Esophagus muscularis mucosa (tissue), 4 donors: ENCODE results near the gene CFAP70. TPM values are rescaled to one million over a fixed set of nuclear protein-coding genes. Genes with fewer than 3 reads are reported as not detected.

Experiments
- DNase-seq: peaks from one replicate; pipeline ENCODE4 v3.0.0-alpha.2; 2017; ENCODE audit errors: extremely low spot score
- H3K27ac ChIP-seq, 4 donors: fragments of 200-600 bp; sonication (generic); replicated peaks in 1 of 4; 1 replicate in 3 of 4; 2 replicates in 1 of 4; pipeline ENCODE4 v1.5.1; 2016 to 2019; ENCODE audit warnings: mild to moderate bottlenecking in 1 of 4
- H3K27me3 ChIP-seq, 4 donors: fragments of 200-600 bp; sonication (generic); one replicate each; pipeline versions ENCODE4 v1.5.1 to v1.6.0; 2016 to 2019
- H3K36me3 ChIP-seq, 4 donors: fragments of 200-600 bp; sonication (generic); one replicate each; pipeline ENCODE4 v1.5.1; 2016 to 2019
- H3K4me1 ChIP-seq, 4 donors: fragments of 200-600 bp; sonication (generic); one replicate each; pipeline ENCODE4 v1.5.1; 2016 to 2019
- H3K4me3 ChIP-seq, 4 donors: fragments of 200-600 bp; sonication (generic); 1 replicate in 2 of 4; 2 replicates in 2 of 4; pipeline ENCODE4 v1.5.1; 2016 to 2019; ENCODE audit warnings: mild to moderate bottlenecking in 4 of 4, moderate library complexity in 1 of 4
- H3K9me3 ChIP-seq, 4 donors: fragments of 200-600 bp; sonication (generic); 1 replicate in 3 of 4; 2 replicates in 1 of 4; pipeline ENCODE4 v1.5.1; 2016 to 2019
- EP300 ChIP-seq: sonication (generic); formaldehyde crosslinking; IDR thresholded peaks from one replicate; pipeline ENCODE4 v1.6.1; 2017; ENCODE audit warnings: antibody characterized with exemption
- POLR2A ChIP-seq: fragments of 450-650 bp; IDR thresholded peaks from one replicate; pipeline ENCODE4 v1.6.1; 2017; ENCODE audit warnings: antibody characterized with exemption, moderate library complexity, mild to moderate bottlenecking, low read depth
- POLR2AphosphoS5 ChIP-seq, 2 donors: sonication (generic); formaldehyde crosslinking; IDR thresholded peaks; one replicate each; pipeline ENCODE4 v1.6.1; 2017; ENCODE audit warnings: antibody characterized with exemption in 2 of 2
- WGBS: methylation state at CpG from one replicate; pipeline ENCODE4 v1.1.5; 2018; 5-methylcytosine and 5-hydroxymethylcytosine counted together
- intact Hi-C: fragments of 100-400 bp; cut with DNase I; formaldehyde crosslinking; loops from one replicate; pipeline ENCODE4 v1.15.1; 2023
- total RNA-seq, 4 donors: library from RNA; depleted of rRNA; stranded (reverse); fragments of >200 nt; gene quantifications; one replicate each; pipeline versions ENCODE4 v1.1.0 to v1.2.1, GENCODE V29; 2016
- TF ChIP-seq, protein P1 (sequence below), 3 experiments: fragments of 200-600 bp in 2 of 3; fragments of 450-650 bp in 1 of 3; sonication (generic) in 2 of 3; IDR thresholded peaks; one replicate each; pipeline ENCODE4 v1.5.1; 2017 to 2019; ENCODE audit warnings: antibody characterized with exemption in 3 of 3, mild to moderate bottlenecking in 2 of 3, moderate library complexity in 1 of 3

Gene CFAP70
- total RNA-seq, 4 donors from 2014 or later = 0.99 to 3.3 (median 1.1) TPM

DNA sequence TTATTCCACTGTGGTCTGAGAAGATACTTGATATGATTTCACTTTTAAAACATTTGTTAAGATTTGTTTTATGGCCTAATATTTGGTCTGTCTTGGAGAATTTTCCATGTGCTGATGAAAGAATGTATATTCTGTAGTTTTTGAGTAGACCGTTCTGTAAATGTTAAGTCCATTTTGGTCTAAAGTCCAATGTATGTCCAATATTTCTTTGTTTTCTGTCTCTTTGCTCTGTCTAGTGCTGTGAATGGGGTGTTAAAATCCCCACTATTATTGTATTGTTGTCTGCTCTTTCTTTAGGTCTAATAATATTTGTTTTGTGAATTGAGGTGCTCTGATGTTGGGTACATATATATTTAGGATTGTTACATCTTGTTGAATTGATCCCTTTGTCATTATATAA lies 142.9 kb downstream of the CFAP70 start:
- no peaks in the 10 kb centered on the region for H3K9me3 ChIP-seq
- no peaks in the 10 kb centered on the region for H3K27me3 ChIP-seq
- peaks cover 7 to 45% (median 21%) of the 10 kb centered on the region in 4 donors for H3K36me3 ChIP-seq
- H3K4me3 ChIP-seq = no peak overlapping the region
- intact Hi-C loops = no loop called here
- H3K4me1 ChIP-seq = peaks cover 0 to 10% (median 6%) of the 10 kb centered on the region in 4 donors
- WGBS = 100% methylated on average over 1 of the region's 1 CpG
- no peak overlapping the region for H3K27ac ChIP-seq
- no peak for DNase-seq
- no peak for TF ChIP-seq POLR2A
- no peak for TF ChIP-seq POLR2AphosphoS5 (IDR thresholded peaks at IDR 0.05)

DNA sequence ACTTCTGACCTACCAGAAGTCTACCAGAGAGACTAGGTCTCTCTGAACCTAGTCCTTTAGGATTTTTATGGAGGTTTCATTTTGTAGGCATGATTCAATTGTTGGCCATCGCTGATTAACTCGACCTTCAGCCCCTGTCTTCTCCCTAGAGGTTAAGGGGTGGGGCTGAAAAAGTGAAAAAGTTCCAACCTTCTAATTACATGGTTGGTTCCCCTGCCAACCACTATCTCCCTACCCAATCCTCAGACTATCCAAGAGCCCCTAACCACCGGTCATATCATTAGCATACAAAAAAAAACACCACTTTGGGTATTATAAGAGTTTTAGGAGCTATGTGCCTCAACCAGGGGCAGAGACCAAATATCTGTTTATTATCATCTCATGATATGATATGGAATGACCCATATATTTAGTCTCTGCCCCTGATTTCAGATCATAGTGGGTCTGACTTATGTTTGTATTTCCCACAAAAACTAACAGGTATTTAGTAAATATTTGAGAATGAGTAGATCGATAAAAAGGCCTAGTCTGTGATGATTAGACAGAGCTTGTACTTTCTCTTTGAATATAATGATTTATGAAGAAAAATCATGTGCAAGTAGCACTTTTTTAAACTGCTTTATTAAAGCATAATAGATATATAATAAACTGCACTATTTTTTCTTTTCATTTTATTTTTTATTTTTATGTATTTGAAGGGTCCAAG lies 147.4 kb downstream of the CFAP70 start:
- intact Hi-C loops = no loop called here
- Histone ChIP-seq H3K4me1 (peaks cover 0 to 10% (median 6%) of the 10 kb centered on the region in 4 donors), H3K36me3 (peaks cover under 1 to 40% (median 17%) of the 10 kb centered on the region in 4 donors), H3K27ac (no peak overlapping the region), H3K9me3 (no peaks in the 10 kb centered on the region), H3K27me3 (no peaks in the 10 kb centered on the region), H3K4me3 (no peak overlapping the region)
- TF ChIP-seq POLR2A (no peak), EP300 (no peak), POLR2AphosphoS5 (IDR thresholded peaks at IDR 0.05) (no peak)
- TF ChIP-seq, protein P1, sequence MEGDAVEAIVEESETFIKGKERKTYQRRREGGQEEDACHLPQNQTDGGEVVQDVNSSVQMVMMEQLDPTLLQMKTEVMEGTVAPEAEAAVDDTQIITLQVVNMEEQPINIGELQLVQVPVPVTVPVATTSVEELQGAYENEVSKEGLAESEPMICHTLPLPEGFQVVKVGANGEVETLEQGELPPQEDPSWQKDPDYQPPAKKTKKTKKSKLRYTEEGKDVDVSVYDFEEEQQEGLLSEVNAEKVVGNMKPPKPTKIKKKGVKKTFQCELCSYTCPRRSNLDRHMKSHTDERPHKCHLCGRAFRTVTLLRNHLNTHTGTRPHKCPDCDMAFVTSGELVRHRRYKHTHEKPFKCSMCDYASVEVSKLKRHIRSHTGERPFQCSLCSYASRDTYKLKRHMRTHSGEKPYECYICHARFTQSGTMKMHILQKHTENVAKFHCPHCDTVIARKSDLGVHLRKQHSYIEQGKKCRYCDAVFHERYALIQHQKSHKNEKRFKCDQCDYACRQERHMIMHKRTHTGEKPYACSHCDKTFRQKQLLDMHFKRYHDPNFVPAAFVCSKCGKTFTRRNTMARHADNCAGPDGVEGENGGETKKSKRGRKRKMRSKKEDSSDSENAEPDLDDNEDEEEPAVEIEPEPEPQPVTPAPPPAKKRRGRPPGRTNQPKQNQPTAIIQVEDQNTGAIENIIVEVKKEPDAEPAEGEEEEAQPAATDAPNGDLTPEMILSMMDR (IDR thresholded peaks at IDR 0.05) = no peak
- WGBS = 96% methylated on average over 4 of the region's 4 CpGs
- no peak for DNase-seq

DNA sequence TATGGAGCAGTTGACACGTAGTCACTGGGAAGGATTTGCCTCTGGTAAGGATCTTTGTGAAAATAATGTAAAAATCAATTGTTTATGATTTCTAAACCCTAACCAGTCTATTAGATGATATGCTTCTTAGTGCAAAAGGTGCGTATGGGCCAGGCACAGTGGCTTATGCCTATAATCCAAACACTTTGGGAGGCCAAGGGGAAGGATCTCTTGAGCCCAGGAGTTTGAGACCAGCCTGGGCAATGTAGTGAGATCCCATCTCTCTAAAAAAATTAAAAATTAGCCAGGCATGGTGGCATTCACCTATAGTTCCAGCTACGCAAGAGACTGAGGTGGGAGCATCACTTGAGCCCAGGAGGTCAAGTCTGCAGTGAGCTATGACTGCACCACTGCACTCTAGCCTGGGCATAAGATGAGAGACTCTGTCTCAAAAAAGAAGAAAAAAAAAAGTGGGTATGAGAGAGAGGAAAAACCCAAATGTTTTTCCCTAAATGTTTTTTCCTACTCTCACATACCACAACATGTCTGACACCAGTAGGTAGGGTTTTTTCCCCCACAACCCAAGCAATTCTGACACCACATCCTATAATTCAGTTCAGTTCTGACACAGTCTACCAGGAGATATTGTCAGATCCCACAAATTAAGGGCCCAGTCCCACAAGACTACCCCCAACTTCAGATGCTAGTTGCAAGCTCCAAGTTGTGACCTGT lies 148.1 kb downstream of the CFAP70 start:
- no peak overlapping the region for H3K27ac ChIP-seq
- H3K4me3 ChIP-seq = no peak overlapping the region
- no peaks in the 10 kb centered on the region for H3K27me3 ChIP-seq
- peaks cover 0 to 10% (median 6%) of the 10 kb centered on the region in 4 donors for H3K4me1 ChIP-seq
- no peak for DNase-seq
- WGBS = 92% methylated on average over 3 of the region's 3 CpGs
- no peak for TF ChIP-seq EP300
- no peak for TF ChIP-seq POLR2A
- TF ChIP-seq, protein P1 (IDR thresholded peaks at IDR 0.05) = no peak
- TF ChIP-seq POLR2AphosphoS5 (IDR thresholded peaks at IDR 0.05) = no peak
- H3K9me3 ChIP-seq = no peaks in the 10 kb centered on the region
- peaks cover 0 to 39% (median 16%) of the 10 kb centered on the region in 4 donors for H3K36me3 ChIP-seq
- intact Hi-C loops = no loop called here

DNA sequence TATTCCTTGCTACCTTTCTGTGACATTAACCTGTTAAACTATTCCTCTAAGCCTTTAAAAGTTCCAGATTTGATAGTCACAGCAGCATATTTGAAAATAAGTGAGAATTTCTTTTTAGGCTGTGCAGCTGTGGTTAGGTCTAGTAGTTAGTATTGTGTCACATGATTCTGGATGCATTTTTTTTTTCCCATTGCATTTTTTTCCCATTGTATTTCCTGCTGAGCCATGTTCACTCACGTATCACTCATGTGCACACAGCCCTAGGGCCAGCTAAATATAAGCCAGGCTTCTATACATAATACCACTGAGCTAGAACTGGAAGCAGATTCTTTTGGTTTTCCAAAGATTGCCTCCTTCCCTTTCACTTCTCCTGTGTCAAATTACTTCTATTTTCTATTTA lies 149.0 kb downstream of the CFAP70 start:
- no peaks in the 10 kb centered on the region for H3K9me3 ChIP-seq
- no peak overlapping the region for H3K4me3 ChIP-seq
- 81% methylated on average over 1 of the region's 1 CpG for WGBS
- H3K4me1 ChIP-seq = peaks cover 0 to 10% (median 6%) of the 10 kb centered on the region in 4 donors
- peaks cover 0 to 39% (median 16%) of the 10 kb centered on the region in 4 donors for H3K36me3 ChIP-seq
- H3K27me3 ChIP-seq = no peaks in the 10 kb centered on the region
- intact Hi-C loops = no loop called here
- no peak overlapping the region for H3K27ac ChIP-seq
- DNase-seq = no peak
- TF ChIP-seq EP300 (no peak), POLR2A (no peak), POLR2AphosphoS5 (IDR thresholded peaks at IDR 0.05) (no peak)
- TF ChIP-seq, protein P1 (IDR thresholded peaks at IDR 0.05) = no peak

DNA sequence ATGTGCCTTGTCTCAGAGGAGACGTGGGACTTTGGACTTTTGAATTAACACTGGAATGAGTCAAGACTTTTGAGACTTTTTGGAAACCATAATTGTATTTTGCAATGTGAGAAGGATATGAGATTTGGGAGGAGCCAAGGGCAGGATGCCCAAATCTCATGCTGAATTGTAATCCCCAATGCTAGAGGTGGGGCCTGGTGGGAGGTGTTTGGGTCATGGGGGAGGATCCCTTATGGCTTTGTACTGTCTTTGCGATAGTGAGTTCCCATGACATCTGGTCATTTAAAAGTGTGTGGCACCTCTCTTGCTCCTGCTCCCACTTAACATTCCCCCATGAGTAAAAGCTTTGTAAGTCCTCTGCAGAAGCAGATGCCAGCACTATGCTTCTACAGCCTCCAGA lies 150.8 kb downstream of the CFAP70 start:
- intact Hi-C loops = no loop called here
- Histone ChIP-seq H3K4me1 (peaks cover 0 to 9% (median 6%) of the 10 kb centered on the region in 4 donors), H3K4me3 (no peak overlapping the region), H3K36me3 (peaks cover 2 to 43% (median 16%) of the 10 kb centered on the region in 4 donors), H3K9me3 (no peaks in the 10 kb centered on the region), H3K27me3 (no peaks in the 10 kb centered on the region), H3K27ac (no peak overlapping the region)
- DNase-seq = no peak
- TF ChIP-seq EP300 = no peak
- TF ChIP-seq, protein P1 (IDR thresholded peaks at IDR 0.05) = no peak
- TF ChIP-seq POLR2A = no peak
- no peak for TF ChIP-seq POLR2AphosphoS5 (IDR thresholded peaks at IDR 0.05)
- 91% methylated on average over 2 of the region's 2 CpGs for WGBS
